ENCODE data around the gene MXD3.

The MXD3 gene

GRCh38 chr5:177303925-177304391 lies 7.7 kb downstream of the MXD3 start:
- DNase-seq (ENCODE audit: low read depth in 1 of 2, low spot score in 1 of 2), result no peak

GRCh38 chr5:177303121-177303924 lies 8.4 kb downstream of the MXD3 start, which contains the start of the genes PRELID1 and RAB24:
Gene PRELID1 (plus strand): TSS chr5:177303799. CDS start chr5:177303986, 187 bp downstream.
Gene RAB24 (minus strand): TSS chr5:177303719. CDS start chr5:177303288, 431 bp downstream.
- DNase-seq (ENCODE audit: low read depth in 1 of 2, low spot score in 1 of 2), result peak; percentile 79 to 85

DNA sequence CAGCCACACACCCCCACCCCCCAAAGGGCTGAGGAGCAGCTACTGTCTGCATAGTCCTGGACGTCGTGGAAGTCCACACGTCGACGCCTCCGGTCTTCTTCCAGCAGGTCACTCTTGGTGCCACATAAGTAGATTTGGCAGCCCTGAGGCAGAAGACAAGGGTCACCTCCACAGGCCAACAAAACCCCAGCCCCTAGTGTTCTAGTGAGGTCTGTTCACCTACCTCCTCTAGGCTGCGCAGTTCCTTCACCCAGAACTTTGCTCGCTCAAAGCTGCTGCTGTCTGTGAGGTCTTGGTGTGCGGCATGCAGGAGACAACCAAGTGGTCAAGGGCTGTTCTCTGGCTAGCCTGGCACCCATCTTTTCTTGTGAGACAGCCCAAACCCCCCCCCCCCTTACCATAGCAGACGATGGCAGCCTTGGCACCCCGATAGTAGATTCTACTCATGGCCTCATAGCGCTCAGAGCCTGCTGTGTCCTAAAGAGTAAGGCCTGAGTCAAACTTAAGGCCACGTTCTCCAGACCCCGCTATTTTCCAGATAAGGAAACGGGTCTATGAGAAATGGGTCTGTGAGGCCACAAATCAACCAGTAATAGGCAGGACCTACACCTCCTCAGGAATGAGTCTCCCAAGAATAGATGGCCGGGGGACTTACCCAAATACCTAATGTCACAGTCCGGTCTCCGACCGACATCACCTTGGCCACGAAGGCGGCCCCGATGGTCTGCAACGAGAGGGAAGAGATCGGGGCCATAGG lies 9.2 kb downstream of the MXD3 start:
- DNase-seq (ENCODE audit: low read depth in 1 of 2, low spot score in 1 of 2), result no peak

DNA sequence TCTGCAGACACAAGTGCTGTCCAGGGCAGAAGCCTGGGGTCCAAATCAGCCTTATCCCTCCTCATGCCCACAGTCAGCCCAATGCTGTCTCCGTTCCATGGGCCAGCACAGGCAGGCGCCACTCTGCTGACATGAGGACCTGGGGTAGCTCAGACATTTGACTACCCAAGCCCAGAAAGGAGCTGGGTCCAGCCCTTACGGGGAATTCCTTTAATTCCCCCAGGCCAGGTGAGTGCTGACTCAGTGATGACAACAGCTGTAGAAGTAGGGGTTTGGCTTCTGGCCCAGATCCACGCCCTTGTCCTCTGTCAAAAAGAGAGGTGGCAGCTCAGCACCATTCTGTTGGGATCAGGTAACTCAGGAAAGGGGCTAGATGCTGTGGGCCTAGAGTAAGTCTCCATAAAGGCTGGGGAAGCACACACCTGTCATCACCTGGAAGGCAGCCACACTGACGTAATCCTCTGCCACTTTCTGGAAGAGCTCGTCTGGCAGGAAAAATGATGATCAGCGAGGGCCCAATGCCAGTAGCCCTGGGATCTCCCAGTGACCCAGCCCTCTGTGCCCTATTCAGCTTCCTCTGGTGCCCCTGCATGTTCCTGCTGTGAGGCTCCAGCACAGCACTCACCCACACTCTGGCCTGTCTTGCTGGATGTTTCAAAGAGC lies 10.1 kb downstream of the MXD3 start:
- no peak for DNase-seq (ENCODE audit: low read depth in 1 of 2, low spot score in 1 of 2)

DNA sequence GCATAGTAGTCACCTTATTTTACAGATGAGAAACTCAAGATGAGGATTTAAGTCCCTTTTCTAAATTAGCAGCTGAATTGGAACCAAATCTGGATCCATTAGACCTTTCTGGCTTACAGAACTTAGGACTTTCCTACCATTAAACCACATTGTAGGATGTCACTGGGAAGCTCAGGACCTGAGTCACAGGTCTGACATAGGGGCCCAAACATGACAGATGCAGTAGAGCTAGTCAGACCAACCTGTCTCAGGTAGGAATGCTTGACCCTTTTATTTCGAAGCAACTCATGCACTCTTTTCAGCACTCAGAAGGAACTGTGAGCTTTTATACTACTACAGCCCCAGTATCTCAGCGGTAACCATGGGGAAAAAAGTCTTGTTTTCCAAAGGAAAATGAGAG lies 10.7 kb downstream of the MXD3 start:
- no peak for DNase-seq (ENCODE audit: low read depth in 1 of 2, low spot score in 1 of 2)

GRCh38 chr5:177300236-177300880 lies 11.3 kb downstream of the MXD3 start:
- no peak for DNase-seq (ENCODE audit: low read depth in 1 of 2, low spot score in 1 of 2)

- no peak for DNase-seq (ENCODE audit: low read depth in 1 of 2, low spot score in 1 of 2)
These were observed 12.0 kb downstream of the MXD3 start for GRCh38 chr5:177299697-177300096.

- DNase-seq (ENCODE audit: low read depth in 1 of 2, low spot score in 1 of 2), result no peak
These were observed 13.8 kb downstream of the MXD3 start for GRCh38 chr5:177297922-177298321.

- DNase-seq (ENCODE audit: low read depth in 1 of 2, low spot score in 1 of 2), result no peak
These were observed 15.1 kb downstream of the MXD3 start for GRCh38 chr5:177296581-177296980.

DNA sequence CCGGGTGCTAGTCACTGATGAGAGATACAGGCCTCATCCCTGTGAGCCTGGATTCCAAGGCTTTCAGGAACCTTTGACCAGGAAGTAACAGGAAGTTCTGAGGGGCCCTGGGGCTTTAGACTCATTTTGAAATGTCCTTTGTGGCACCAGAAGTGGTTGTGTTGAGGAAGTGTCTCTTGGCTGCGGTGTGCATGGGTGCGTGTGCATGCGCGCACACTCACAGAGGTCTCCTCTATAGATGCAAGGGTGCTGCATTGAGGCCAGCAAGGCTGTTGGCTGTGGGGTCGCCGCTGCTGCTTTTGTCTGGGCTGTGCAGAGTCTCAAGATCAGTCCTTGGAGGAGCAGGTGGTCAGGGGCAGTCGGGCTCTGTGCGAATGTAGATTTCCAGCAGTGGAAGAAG lies 15.8 kb downstream of the MXD3 start:
- DNase-seq (ENCODE audit: low read depth in 1 of 2, low spot score in 1 of 2), result no peak

DNA sequence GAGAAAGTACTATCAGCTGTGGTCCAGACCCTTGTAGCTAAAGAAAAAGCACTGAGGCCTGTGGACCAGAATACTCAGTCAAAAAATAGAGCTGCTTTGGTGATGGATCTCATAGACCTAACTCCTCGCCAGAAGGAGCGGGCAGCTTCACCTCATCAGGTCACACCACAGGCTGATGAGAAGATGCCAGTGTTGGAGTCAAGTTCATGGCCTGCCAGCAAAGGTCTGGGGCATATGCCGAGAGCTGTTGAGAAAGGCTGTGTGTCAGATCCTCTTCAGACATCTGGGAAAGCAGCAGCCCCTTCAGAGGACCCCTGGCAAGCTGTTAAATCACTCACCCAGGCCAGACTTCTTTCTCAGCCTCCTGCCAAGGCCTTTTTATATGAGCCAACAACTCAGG lies 17.1 kb downstream of the MXD3 start:
- no peak for DNase-seq (ENCODE audit: low read depth in 1 of 2, low spot score in 1 of 2)

DNA sequence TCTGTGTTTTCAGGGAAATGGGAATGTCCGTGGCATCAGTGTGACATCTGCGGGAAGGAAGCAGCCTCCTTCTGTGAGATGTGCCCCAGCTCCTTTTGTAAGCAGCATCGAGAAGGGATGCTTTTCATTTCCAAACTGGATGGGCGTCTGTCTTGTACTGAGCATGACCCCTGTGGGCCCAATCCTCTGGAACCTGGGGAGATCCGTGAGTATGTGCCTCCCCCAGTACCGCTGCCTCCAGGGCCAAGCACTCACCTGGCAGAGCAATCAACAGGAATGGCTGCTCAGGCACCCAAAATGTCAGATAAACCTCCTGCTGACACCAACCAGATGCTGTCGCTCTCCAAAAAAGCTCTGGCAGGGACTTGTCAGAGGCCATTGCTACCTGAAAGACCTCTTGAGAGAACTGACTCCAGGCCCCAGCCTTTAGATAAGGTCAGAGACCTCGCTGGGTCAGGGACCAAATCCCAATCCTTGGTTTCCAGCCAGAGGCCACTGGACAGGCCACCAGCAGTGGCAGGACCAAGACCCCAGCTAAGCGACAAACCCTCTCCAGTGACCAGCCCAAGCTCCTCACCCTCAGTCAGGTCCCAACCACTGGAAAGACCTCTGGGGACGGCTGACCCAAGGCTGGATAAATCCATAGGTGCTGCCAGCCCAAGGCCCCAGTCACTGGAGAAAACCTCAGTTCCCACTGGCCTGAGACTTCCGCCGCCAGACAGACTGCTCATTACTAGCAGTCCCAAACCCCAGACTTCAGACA lies 17.7 kb downstream of the MXD3 start:
- DNase-seq (ENCODE audit: low read depth in 1 of 2, low spot score in 1 of 2), result no peak

GRCh38 chr5:177291735-177292134 lies 20.0 kb downstream of the MXD3 start:
- no peak for DNase-seq (ENCODE audit: low read depth in 1 of 2, low spot score in 1 of 2)

DNA sequence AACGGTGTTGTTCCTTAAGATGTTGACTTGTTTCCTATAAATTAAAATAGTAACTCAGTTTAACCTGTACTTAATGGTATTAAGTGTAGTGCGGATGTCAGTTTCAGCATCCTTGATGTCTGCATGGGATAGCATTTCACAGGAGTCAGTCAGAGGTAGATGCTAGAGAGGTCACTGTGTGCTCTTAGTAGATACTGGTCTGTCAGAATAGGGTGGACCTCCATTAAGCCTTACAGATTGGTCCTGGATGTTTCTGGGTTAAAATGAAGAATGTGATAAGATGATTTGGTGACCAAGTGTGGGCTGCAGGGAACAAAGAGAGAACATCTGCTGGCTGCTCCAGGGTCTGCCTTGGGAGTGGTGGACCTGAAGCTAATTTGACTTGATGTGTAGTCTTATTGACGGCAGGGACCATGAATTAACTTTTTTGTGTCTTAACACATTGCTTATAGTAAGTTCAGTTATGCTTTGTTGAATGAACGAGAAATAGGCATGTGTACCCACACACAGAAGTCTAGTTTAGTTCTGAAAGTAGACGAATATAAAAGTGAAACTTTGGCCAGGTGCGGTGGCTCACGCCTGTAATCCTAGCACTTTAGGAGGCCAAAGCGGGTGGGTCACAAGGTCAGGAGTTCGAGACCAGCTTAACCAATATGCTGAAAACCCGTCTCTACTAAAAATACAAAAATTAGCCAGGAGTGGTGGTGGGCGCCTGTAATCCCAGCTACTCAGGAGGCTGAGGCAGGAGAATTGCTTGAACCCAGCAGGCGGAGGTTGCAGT lies 20.7 kb downstream of the MXD3 start:
- DNase-seq (ENCODE audit: low read depth in 1 of 2, low spot score in 1 of 2), result no peak

DNA sequence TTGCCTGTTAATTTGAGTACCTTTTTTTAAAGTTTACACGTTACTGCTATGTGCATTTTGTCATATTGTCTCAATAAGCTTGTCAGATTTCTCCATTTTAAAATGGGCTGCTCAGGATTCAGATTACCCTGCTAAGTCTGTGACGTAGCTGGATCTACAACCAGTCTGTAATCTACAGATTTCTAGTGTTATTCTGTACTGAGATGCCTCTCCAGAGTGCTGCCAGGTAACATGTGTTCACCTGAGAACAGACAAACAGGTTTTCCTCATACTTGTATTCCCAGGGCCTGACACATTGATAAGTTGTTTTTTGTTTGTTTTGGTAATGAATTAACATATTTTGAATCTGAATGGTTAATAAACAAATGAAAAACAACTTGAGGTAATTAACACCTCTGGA lies 23.5 kb downstream of the MXD3 start:
- DNase-seq (ENCODE audit: low read depth in 1 of 2, low spot score in 1 of 2), result no peak

DNA sequence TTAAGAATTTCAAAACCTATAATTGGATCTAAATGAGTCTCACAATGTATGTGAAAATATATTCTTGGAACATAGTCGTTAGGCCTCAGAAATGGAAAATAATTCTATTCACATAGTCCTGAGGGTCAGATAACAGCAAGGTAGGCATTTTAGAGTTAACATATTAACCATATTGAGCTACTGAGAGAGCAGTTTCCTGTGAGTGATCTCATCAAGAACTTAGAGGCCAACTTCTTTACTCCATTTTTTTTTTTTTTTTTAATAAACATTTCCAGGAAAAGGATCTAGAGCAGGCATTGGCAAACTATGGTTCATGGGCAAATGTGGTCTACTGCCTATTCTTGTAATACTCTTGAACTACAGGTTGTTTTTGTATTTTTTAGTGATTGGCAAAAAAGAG lies 34.8 kb downstream of the MXD3 start:
- no peak for DNase-seq (ENCODE audit: low read depth in 1 of 2, low spot score in 1 of 2)

DNA sequence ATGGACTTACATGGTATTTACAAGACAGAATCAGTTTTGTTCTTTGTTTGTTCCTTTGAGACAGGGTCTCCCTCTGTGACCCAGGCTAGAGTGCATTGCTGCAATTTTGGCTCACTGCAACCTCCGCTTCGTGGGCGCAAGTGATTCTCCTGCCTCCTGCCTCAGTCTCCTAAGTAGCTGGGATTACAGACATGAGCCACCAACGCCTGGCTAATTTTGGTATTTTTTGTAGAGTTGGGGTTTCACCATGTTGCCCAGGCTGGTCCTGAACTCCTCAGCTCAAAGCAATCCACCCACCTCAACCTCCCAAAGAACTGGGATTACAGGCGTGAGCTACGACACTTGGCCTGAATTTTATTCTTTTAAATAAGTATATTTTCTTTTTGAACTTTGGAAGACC lies 35.8 kb downstream of the MXD3 start:
- DNase-seq (ENCODE audit: low read depth in 1 of 2, low spot score in 1 of 2), result no peak

DNA sequence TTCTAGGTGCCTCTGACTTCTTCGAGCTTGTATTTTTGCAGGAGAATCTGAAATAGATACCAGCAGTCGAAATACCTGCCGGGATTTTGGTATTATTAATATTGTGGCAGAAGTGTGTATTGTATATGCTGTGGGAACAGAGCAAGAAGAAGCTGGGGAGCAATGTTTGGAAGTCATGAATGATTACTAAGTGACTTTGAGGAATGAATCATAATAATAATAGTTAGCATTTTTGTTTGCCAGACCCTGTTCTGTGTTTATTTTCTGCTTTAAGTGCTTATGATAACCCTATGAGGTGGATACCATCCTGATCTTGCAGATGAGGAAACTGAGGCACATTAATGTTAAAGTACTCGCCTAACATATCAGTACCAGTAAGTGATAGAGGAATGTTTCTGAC lies 40.6 kb downstream of the MXD3 start:
- DNase-seq (ENCODE audit: low read depth in 1 of 2, low spot score in 1 of 2), result no peak

DNA sequence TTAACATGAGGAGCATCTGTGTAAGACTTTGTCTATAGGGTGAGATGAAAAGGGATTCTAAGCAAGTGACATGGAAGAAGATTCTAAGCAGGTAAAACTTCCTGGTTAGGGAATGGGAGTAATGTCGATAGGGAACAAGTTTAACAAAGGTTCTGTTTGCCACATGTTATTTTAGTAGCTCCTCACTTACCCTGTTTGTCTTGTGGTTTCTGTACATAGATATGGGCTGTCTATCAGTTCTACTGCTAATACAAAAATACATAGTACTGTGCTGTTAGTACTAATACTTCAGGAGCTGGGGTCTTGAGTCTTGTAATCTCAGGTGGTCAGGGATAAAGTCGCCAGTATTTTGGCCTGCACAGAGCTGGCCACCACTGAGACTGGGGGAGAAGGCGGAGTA lies 41.0 kb downstream of the MXD3 start:
- no peak for DNase-seq (ENCODE audit: low read depth in 1 of 2, low spot score in 1 of 2)

- DNase-seq (ENCODE audit: low read depth in 1 of 2, low spot score in 1 of 2), result no peak
These were observed 41.7 kb downstream of the MXD3 start for GRCh38 chr5:177269976-177270375.

Measured in activated T-helper 1 cell treated with anti-CD3 and anti-CD28 coated beads, Interleukin-2, amount 50 U/mL, for 16 hours (primary cell).